Activated CD4-positive, CD25-positive, alpha-beta regulatory T cell treated with anti-CD3 and anti-CD28 coated beads, Interleukin-2, amount 50 U/mL, for 72 hours (primary cell): ENCODE data around the gene ZNF213.
"Not testable (repeated sequence)": the region's sequence is repeated elsewhere in the genome, so short reads cannot be mapped to it uniquely, and the experiment has no call there.

Experiments used
- DNase-seq: peaks from one replicate; pipeline ENCODE4 v3.0.0; 2021

The ZNF213 gene

GRCh38 chr16:3129137-3130131 lies 5.4 kb upstream of the ZNF213 start:
- peak; percentile 72 for DNase-seq

- peak; percentile 44 for DNase-seq
Measured at GRCh38 chr16:3131755-3132377, 3.0 kb upstream of the ZNF213 start.

DNA sequence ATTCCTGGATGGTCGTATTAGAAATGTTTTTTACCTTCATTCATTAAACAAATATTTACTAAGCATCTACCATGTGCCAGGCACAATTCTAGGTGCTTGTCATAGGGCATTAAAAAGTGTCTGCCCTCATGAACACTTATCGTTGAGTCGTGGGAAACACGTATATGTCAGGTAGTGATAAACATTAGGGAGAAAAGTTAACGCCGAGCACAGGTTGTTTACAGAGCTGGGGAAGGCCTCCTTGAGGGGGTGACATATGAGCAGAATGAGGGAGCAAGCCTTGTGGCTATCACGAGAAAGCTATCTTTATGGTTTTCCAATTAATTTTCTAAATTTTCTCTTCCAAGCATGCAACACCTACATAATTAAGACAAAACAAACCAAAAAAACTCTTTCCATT lies 985 bp upstream of the ZNF213 start:
- DNase-seq: no peak

DNA sequence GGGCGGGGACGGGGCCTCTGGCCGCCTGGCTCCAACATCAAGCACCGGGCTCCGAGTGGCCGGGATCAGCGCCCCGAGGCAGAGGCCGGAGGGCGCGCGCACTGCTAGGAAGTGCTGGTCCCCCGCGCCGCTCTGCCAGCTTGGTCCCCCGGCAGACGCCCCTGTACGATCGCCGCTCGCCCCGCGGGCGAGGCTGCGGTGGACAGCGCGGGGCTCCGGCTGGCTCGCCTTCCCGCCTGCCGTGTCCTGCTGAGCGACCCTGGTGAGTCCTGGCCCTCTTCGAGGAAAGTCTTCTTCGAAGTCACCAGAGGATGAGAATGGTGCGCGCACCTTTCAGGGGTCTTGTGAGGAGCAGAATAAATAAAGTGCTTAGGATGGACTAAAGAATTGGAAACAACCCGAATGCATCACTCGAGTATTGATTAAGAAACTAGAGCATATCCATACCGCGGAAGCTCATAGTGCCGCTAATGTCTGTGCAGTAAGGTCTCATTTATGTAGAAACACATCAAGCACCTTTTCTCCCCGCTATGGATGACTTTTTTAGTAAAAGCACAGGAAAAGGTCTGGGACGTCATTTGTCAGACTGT lies 392 bp downstream of the ZNF213 start:
- DNase-seq: no peak

DNA sequence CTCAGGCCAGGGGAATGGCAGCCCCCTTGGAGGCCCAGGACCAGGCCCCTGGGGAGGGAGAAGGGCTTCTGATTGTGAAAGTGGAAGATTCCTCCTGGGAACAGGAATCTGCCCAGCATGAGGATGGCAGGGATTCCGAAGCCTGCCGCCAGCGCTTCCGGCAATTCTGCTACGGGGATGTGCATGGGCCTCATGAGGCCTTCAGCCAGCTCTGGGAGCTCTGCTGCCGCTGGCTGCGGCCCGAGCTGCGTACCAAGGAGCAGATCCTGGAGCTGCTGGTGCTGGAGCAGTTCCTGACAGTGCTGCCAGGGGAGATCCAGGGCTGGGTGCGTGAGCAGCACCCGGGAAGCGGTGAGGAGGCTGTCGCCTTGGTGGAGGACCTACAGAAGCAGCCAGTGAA lies 2.4 kb downstream of the ZNF213 start:
- DNase-seq: no peak

GRCh38 chr16:3138342-3138741 lies 3.5 kb downstream of the ZNF213 start:
- DNase-seq: no peak

GRCh38 chr16:3138823-3139426 lies 4.1 kb downstream of the ZNF213 start:
- DNase-seq: no peak

- DNase-seq: not testable (repeated sequence)
Measured at GRCh38 chr16:3139561-3139960, 4.7 kb downstream of the ZNF213 start.

- no peak for DNase-seq
Measured at GRCh38 chr16:3140603-3141427, 6.0 kb downstream of the ZNF213 start.

- no peak for DNase-seq
Measured at GRCh38 chr16:3141781-3142311, 7.0 kb downstream of the ZNF213 start.

DNA sequence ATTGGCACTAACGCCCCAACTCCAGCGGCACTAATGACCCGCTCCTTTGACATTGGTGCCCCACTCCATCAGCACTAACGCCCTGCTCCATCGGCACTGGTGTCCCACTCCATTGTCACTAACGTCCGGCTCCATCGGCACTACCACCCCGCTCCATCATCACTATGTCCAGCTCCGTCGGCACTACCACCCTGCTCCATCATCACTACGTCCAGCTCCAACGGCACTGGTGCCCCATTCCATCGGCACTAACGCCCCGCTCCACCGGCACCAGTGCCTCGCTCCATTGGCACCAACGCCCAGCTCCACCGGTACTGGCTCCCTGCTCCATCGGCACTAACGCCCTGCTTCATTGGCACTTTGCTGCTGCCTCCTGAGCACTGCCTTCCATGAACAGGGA lies 7.5 kb downstream of the ZNF213 start:
- DNase-seq: no peak

DNA sequence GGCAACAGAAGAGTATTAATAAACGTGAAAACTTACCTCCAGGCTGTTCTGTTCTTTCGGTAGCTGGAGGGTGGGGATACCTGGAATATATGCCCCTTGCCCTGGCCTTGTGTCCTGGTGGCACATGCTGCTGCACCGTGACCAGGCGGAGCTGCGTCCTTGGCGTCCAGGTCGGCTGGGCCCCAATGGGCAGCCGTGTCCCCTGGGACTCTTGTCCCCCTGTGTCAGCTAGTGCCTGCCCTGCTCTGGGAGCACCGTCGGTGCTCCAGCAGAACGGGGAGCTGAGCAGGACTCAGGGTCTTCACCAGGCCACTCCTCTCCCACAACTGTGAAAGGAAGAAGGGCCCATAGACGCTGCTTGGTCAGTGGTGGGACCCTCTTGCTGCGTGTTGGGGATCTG lies 7.9 kb downstream of the ZNF213 start:
- DNase-seq: no peak

- no peak for DNase-seq
Measured at GRCh38 chr16:3143189-3143588, 8.4 kb downstream of the ZNF213 start.

DNA sequence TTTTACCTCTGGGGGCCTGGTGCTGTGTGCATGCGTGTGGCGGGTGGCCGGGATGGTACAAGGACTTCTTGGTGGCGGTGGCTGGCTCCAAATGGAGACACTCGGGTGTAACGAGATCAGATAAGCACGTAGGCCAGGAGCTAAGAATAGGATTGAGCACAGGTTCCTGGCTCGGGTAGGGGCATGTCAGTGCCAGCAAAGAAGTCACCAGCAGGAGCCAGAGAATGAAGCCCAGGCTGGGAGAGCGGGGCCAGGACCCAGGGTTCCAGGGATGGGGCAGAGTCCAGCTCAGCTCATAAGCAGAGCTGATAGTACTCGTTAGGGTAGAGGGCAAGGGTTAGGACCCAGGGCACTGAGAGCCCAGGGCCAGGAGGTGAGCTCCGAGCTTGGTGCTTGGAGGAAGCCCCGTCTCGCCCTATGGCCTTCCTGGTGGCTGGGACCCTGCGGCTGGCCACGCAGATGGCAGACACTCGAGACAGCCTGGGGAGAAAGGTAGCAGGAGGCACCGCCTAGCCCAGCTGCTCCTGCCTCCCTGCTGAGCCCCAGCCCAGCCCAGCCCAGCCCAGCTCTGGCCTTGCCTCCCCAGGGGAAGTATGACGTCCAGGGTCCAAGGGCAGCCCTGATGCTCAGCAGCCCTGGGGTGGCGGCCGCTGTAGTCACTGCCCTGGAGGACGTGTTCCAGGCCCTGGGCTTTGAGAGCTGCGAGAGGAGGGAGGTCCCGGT lies 8.9 kb downstream of the ZNF213 start:
- DNase-seq: no peak

GRCh38 chr16:3144321-3144983 lies 9.6 kb downstream of the ZNF213 start:
- no peak for DNase-seq

DNA sequence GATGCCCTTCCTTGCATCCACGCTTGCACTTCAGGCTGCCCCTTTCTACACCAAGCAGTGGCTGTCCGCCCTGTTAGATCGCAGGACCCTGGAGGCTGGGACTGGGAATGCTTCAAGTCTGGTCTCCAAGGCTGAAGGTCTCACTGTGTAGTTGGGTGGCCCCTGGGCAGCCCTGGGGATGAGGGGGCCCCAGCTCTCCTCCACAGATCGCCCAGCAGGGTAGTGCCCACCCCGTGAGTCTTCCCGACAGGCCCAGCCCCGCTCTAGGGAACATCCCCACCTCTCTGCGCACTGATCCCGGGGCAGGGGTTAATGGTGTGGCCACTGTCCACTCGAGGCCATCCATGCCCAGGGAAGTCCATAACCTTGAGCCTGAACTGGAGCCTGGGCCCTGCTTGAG lies 10.3 kb downstream of the ZNF213 start:
- DNase-seq: no peak

DNA sequence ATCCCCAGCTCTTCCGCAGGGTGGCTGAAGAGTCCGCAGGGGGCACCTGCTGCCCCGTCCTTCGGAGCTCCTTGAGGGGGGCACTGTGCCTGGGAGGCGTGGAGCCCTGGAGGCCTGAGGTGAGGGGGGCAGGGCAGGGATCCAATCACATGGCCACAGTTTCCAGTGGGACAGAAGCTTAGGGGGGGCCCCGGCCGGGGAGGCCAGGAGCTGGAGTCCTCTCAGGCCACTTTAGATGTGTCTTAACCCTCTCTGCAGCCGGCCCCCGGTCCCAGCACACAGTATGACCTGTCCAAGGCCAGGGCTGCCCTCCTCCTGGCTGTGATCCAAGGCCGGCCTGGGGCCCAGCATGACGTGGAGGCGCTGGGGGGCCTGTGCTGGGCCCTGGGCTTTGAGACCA lies 10.8 kb downstream of the ZNF213 start:
- DNase-seq: no peak

DNA sequence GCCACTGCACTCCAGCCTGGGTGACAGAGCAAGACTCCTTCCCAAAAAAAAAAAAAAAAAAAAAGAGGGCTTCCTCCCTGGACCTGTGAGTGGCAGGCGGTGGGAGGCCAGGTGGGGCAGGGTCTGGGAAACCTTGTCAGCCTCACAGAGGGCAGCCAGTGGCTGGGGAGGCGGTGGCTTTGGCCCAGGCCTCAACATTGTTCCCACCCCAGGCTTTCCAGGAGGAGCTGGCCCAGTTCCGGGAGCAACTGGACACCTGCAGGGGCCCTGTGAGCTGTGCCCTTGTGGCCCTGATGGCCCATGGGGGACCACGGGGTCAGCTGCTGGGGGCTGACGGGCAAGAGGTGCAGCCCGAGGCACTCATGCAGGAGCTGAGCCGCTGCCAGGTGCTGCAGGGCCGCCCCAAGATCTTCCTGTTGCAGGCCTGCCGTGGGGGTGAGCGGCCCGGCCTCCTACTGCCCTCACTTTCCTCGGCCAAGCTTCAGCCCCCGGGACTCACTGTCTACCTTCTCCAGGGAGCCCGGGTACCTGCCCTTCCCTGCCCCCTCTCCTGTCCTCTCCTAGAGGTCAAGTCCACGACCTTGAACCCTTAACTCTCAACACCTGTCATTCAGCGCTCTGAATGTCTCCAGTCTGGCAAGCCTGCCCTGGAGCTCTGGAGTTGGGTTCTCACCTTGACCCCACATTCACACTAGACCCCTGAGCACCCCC lies 12.4 kb downstream of the ZNF213 start:
- no peak for DNase-seq

DNA sequence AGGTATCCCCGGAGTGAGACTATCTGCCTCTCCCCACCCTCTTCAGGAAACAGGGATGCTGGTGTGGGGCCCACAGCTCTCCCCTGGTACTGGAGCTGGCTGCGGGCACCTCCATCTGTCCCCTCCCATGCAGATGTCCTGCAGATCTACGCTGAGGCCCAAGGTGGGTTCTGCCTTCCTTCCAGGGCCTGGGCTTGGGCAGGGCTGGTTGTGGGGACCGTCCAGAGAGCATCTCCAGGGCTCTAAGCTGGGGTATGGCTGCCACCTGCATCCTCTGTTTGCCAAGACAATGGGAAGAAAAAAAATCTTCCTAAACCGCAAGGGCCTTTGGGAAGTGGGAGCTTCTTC lies 12.9 kb downstream of the ZNF213 start:
- no peak for DNase-seq
